Testis (tissue), 2 donors: Measurements from ENCODE around the gene CENATAC.

Source experiments
- POLR2A ChIP-seq: fragments of 450-650 bp; IDR thresholded peaks from one replicate; pipeline ENCODE4 v1.6.1; 2017; ENCODE audit warnings: antibody characterized with exemption, mild to moderate bottlenecking, moderate library complexity
- TF ChIP-seq, protein P1 (sequence below), 3 experiments: fragments of 450-650 bp in 2 of 3; fragments of 200-600 bp in 1 of 3; sonication (generic) in 1 of 3; IDR thresholded peaks; one replicate each; pipeline ENCODE4 v1.5.1; 2016 to 2019; ENCODE audit warnings: antibody characterized with exemption in 3 of 3, mild to moderate bottlenecking in 2 of 3, moderate library complexity in 1 of 3

GRCh38 chr11:118958577-118958976, 39.4 kb upstream of the CENATAC start:
- TF ChIP-seq, protein P1, sequence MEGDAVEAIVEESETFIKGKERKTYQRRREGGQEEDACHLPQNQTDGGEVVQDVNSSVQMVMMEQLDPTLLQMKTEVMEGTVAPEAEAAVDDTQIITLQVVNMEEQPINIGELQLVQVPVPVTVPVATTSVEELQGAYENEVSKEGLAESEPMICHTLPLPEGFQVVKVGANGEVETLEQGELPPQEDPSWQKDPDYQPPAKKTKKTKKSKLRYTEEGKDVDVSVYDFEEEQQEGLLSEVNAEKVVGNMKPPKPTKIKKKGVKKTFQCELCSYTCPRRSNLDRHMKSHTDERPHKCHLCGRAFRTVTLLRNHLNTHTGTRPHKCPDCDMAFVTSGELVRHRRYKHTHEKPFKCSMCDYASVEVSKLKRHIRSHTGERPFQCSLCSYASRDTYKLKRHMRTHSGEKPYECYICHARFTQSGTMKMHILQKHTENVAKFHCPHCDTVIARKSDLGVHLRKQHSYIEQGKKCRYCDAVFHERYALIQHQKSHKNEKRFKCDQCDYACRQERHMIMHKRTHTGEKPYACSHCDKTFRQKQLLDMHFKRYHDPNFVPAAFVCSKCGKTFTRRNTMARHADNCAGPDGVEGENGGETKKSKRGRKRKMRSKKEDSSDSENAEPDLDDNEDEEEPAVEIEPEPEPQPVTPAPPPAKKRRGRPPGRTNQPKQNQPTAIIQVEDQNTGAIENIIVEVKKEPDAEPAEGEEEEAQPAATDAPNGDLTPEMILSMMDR (IDR thresholded peaks at IDR 0.05), result no peak
- no peak for TF ChIP-seq POLR2A
